Pancreas (tissue), 10 donors: ENCODE data around the gene LRRC61. TPM values are rescaled to one million over a fixed set of nuclear protein-coding genes. Genes with fewer than 3 reads are reported as not detected.
"Not testable (repeated sequence)": the region's sequence is repeated elsewhere in the genome, so short reads cannot be mapped to it uniquely, and the experiment has no call there.

Source experiments
- ATAC-seq, 4 donors: fragments of 200-7000 bp; cut with Tn5 transposase; one replicate each; pipeline versions ENCODE4 v1.8.0 to v1.9.1; 2020; ENCODE audit warnings: mild to moderate bottlenecking in 4 of 4, moderate library complexity in 4 of 4
- DNase-seq, 6 donors: peaks; one replicate each; pipeline ENCODE4 v3.0.0-alpha.2; 2020
- FAIRE-seq: peaks from 2 replicates; lab custom pipeline; 2012; peaks lifted over from hg19 to GRCh38; lab: Jason Lieb, UNC
- H3K27ac ChIP-seq, 4 donors: fragments of 200-600 bp; sonication (generic); 1 replicate in 3 of 4; 2 replicates in 1 of 4; pipeline versions ENCODE4 v1.5.0 to v1.8.0; 2020
- H3K27me3 ChIP-seq, 4 donors: fragments of 200-600 bp; one replicate each; pipeline ENCODE4 v1.8.0; 2021
- H3K36me3 ChIP-seq, 3 donors: fragments of 200-600 bp; sonication (generic) in 1 of 3; one replicate each; pipeline versions ENCODE4 v1.5.0 to v1.8.0; 2020 to 2021
- H3K4me1 ChIP-seq, 3 donors: fragments of 200-600 bp; one replicate each; pipeline ENCODE4 v1.8.0; 2021
- H3K4me3 ChIP-seq, 4 donors: fragments of 200-600 bp; sonication (generic) in 2 of 4; one replicate each; pipeline versions ENCODE4 v1.5.0 to v1.8.0; 2020 to 2021
- H3K9me3 ChIP-seq, 4 donors: fragments of 200-600 bp; one replicate each; pipeline ENCODE4 v1.8.0; 2021
- WGBS, 2 donors: extraction: QIAGEN DNeasy Blood & Tissue Kit; methylation state at CpG; one replicate each; pipeline ENCODE4 v1.1.7; 2013; 5-methylcytosine and 5-hydroxymethylcytosine counted together
- intact Hi-C, 3 donors: fragments of 100-400 bp; cut with DNase I; formaldehyde crosslinking; loops; one replicate each; pipeline versions ENCODE4 v1.11.1 to v1.14.2; 2022
- polyA plus RNA-seq, 2 donors: library from polyadenylated mRNA; stranded (reverse); fragments of 200-250 nt; gene quantifications; one replicate each; pipeline ENCODE4 v1.2.3, GENCODE V29; 2013
- total RNA-seq, 6 donors: library from RNA; stranded (reverse); fragmentation: NEBNext Ultra II Directional in 4 of 6; extraction: Animal tissue kit (Norgen Biotek cat#: 25700) in 4 of 6; gene quantifications; one replicate each; pipeline versions ENCODE4 v1.2.1 to v1.2.4, GENCODE V29; 2021 to 2023
- TF ChIP-seq, protein P1 (sequence below), 4 donors: fragments of 200-600 bp; sonication (generic) in 3 of 4; IDR thresholded peaks; one replicate each; pipeline versions ENCODE4 v1.5.0 to v1.8.0; 2021; ENCODE audit warnings: antibody characterized with exemption in 4 of 4
- donor health status: healthy with polysubstance abuse.
- donor health status: DM: no; HTN: no; CAD: no; lungs with moderate emphysema.
- donor health status: DM: no; HTN: no; CAD: no.
- donor health status: control.
- donor health status: control.
- donor health status: Bipolar disorder and iron deficiency.
- donor health status: DM: yes; HTN: yes; CAD: no.
- donor health status: DM: no; HTN: no; CAD: no.
- donor health status: DM: no; HTN: no; CAD: no.
- donor health status: DM: yes; HTN: yes; CAD: no.

Gene LRRC61
- total and polyA plus RNA-seq, 8 donors = 7.1 to 11.2 (median 8.8) TPM

DNA sequence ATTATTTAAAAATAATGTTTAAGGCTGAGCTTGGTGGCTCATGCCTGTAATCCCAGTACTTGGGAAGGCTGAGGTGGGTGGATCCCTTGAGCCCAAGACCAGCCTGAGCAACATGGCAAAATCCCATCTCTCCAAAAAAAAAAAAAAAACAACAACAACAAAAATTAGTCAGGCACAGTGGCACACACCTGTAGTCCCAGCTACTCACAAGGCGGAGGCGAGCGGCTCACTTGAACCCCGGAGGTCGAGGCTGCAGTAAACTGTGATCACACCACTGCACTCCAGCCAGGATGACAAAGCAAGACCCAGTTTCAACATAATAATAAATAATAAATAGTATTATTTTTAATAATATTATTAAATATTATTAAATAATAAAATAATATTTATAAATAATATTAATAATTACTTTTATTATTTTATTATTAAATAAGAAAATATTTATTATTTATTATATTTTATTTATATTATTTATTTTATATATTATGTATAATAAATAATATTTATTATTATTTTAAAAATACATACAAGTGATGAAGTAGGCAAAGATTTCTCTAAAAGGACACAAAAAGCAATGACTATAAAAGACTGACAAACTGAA is 8.4 kb upstream of the LRRC61 start:
- TF ChIP-seq, protein P1, sequence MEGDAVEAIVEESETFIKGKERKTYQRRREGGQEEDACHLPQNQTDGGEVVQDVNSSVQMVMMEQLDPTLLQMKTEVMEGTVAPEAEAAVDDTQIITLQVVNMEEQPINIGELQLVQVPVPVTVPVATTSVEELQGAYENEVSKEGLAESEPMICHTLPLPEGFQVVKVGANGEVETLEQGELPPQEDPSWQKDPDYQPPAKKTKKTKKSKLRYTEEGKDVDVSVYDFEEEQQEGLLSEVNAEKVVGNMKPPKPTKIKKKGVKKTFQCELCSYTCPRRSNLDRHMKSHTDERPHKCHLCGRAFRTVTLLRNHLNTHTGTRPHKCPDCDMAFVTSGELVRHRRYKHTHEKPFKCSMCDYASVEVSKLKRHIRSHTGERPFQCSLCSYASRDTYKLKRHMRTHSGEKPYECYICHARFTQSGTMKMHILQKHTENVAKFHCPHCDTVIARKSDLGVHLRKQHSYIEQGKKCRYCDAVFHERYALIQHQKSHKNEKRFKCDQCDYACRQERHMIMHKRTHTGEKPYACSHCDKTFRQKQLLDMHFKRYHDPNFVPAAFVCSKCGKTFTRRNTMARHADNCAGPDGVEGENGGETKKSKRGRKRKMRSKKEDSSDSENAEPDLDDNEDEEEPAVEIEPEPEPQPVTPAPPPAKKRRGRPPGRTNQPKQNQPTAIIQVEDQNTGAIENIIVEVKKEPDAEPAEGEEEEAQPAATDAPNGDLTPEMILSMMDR (IDR thresholded peaks at IDR 0.05) = no peak

DNA sequence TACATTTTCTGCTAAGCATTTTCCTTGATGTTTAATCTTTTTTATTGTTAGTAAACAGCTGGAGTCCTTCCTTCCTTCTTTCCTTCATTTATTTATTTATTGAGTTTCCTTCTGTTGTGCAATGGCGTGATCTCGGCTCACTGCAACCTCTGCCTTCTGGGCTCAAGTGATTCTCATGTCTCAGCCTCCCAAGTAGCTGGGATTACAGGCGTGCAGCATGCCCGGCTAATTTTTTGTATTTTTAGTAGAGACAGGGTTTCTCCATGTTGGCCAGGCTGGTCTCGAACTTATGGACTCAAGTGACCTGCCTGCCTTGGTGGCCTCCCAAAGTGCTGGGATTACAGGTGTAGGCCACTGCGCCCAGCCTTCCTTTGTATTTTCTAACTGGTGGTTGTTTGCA is 6.2 kb upstream of the LRRC61 start:
- FAIRE-seq, ATAC-seq, H3K36me3 ChIP-seq, intact Hi-C loops, H3K4me3 ChIP-seq, DNase-seq, H3K27me3 ChIP-seq, H3K9me3 ChIP-seq: not testable (repeated sequence)
- peaks cover 16 to 54% (median 25%) of the 10 kb centered on the region in 3 donors for H3K4me1 ChIP-seq
- 77 to 84% methylated on average over 6 of the region's 6 CpGs for WGBS, 2 donors
- peak overlapping the region in 1 of 4 donors; percentile 44 for H3K27ac ChIP-seq

More for the DNA sequence above, 8.4 kb upstream of the LRRC61 start:
- Histone ChIP-seq H3K27me3 (no peaks in the 10 kb centered on the region), H3K27ac (no peak overlapping the region), H3K36me3 (no peaks in the 10 kb centered on the region), H3K9me3 (no peaks in the 10 kb centered on the region), H3K4me3 (no peak overlapping the region), H3K4me1 (peaks cover 14 to 35% (median 14%) of the 10 kb centered on the region in 3 donors)
- 78 to 88% methylated on average over 5 of the region's 5 CpGs for WGBS, 2 donors
- intact Hi-C loops = no loop called here
- no peak for DNase-seq
- FAIRE-seq = peak; percentile 96
- no peak for ATAC-seq

DNA sequence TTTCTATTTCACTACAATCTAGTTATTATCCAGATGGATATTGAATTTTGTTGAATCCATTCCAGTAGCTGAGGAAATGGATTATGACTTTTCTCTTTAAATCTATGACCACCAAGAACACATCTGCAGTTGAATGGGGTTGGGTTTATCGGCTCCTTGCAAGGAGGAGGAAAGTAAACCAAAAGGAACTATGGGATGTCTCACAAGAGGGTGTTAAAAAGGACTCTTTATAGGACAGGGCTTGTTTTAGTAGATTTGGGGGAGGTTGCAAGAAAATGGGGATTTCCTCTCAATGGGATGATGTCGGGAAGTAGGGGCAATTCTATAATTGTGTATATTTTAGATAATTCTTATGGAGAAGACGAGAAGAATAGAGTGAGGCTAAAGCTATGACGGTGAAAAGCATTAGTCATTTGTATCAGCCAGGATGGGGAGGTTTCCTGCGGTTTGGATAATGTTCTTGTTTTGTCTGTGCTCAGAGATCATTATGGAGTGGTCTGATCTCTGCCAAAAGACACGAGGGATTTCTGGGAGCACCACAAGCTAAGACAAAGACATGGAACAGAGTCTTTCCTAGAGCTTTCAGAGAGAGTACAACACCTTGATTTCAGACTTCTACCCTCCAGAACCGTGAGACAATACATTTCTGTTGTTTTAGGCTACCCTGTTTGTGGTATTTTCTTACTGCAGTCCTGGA is 5.3 kb upstream of the LRRC61 start:
- FAIRE-seq = no peak
- intact Hi-C loops = no loop called here
- no peak for DNase-seq
- Histone ChIP-seq H3K4me1 (peaks cover 9 to 45% (median 25%) of the 10 kb centered on the region in 3 donors), H3K27ac (no peak overlapping the region), H3K4me3 (no peak overlapping the region), H3K36me3 (no peaks in the 10 kb centered on the region), H3K9me3 (no peaks in the 10 kb centered on the region), H3K27me3 (no peaks in the 10 kb centered on the region)
- no peak for ATAC-seq
- TF ChIP-seq, protein P1 (IDR thresholded peaks at IDR 0.05) = no peak
- WGBS, 2 donors = 65 to 69% methylated on average over 7 of the region's 7 CpGs

DNA sequence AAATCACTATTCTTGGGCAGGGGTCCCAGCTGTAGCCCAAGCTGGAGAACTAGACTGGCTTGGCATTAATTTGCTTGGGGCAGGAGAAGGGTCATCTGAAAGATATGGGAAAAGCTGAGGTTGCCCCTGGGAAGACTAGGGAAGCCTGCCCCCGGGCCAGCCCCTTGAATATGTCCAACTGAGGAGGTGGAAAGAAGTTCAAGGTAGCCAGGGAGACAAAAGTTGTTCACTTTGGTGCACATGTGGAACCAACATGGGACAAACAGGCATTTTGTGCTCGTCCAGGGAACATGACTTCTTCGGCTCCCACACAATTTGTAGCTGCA is 1.4 kb upstream of the LRRC61 start:
- no peaks in the 10 kb centered on the region for H3K27me3 ChIP-seq
- intact Hi-C loops = no loop called here
- H3K27ac ChIP-seq = peak overlapping the region; percentile 20 to 99 (median 72)
- DNase-seq (no peak), ATAC-seq (no peak), FAIRE-seq (no peak)
- no peaks in the 10 kb centered on the region for H3K9me3 ChIP-seq
- H3K4me1 ChIP-seq = peaks cover 15 to 33% (median 17%) of the 10 kb centered on the region in 3 donors
- no peaks in the 10 kb centered on the region for H3K36me3 ChIP-seq
- 75 to 84% methylated on average over 3 of the region's 3 CpGs for WGBS, 2 donors
- TF ChIP-seq, protein P1 (IDR thresholded peaks at IDR 0.05) = no peak
- peak overlapping the region in 2 of 4 donors; percentile 64 to 82 for H3K4me3 ChIP-seq

DNA sequence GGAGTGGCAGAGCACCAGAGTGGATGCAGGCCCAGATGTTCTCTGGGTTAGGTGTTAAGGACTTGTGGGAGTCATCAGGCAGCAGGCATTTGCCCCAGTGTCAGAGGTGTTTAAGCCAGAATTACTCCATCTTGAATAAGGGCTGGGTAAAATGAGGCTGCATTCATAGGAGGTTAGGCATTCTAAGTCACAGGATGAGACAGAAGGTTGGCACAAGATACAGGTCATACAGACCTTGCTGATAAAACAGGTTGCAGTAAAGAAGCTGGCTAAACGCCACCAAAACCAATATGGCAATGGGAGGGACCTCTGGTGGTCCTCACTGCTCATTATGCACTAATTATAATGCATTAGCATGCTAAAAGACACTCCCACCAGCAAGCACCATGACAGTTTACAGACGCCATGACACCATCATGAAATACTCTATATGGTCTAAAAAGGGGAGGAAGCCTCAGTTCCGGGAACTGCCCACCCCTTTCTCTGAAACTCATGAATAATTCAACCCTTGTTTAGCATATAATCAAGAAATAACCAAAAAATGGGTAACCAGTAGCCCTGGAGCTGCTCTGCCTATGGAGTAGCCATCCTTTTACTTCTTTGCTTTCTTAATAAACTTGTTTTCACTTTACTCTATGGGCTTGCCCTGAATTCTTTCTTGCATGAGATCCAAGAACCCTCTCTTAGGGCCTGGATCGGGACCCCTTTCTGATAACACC is 882 bp upstream of the LRRC61 start:
- TF ChIP-seq, protein P1 (IDR thresholded peaks at IDR 0.05) = no peak
- no peak for FAIRE-seq
- peak; percentile 2 to 5 (median 3) for ATAC-seq
- 23 to 27% methylated on average over 4 of the region's 4 CpGs for WGBS, 2 donors
- peak overlapping the region; percentile 64 to 82 (median 74) for H3K4me3 ChIP-seq
- peak in 2 of 6 donors; percentile 39 to 50 for DNase-seq
- no peaks in the 10 kb centered on the region for H3K9me3 ChIP-seq
- no peaks in the 10 kb centered on the region for H3K27me3 ChIP-seq
- H3K4me1 ChIP-seq = peaks cover 11 to 30% (median 17%) of the 10 kb centered on the region in 3 donors
- peak overlapping the region; percentile 98 to 99 (median 98) for H3K27ac ChIP-seq
- intact Hi-C loops = no loop called here
- H3K36me3 ChIP-seq = peaks cover 0 to 4% (median 0%) of the 10 kb centered on the region in 3 donors
